Common myeloid progenitor, CD34-positive (primary cell): ENCODE measurements around the gene CYP3A5.
"Not testable (repeated sequence)": the region's sequence is repeated elsewhere in the genome, so short reads cannot be mapped to it uniquely, and the experiment has no call there.

Source experiments
- CTCF ChIA-PET: fragments of 350-600 bp; sonication (Branson Sonifier 250); formaldehyde crosslinking; loops from one replicate; lab custom pipeline; 2021; ENCODE audit warnings: antibody characterized with exemption; lab: Charles Lee
- POLR2A ChIA-PET: fragments of 350-600 bp; sonication (Branson Sonifier 250); formaldehyde crosslinking; loops from one replicate; lab custom pipeline; 2021; ENCODE audit warnings: antibody characterized with exemption; lab: Charles Lee
- DNase-seq, 3 donors: peaks; one replicate each; pipeline versions ENCODE4 v3.0.0 to v3.0.0-alpha.2; 2013
- H3K27ac ChIP-seq, 2 experiments: 1 replicate in 1 of 2; 2 replicates in 1 of 2; pipeline ENCODE4 v1.7.0; 2013; ENCODE audit warnings: inconsistent platforms in 2 of 2, low read length in 2 of 2, mild to moderate bottlenecking in 2 of 2, low read depth in 1 of 2, moderate library complexity in 1 of 2; ENCODE audit not compliant: severe bottlenecking in 2 of 2, insufficient read depth in 1 of 2, poor library complexity in 1 of 2
- H3K27me3 ChIP-seq, 5 experiments: replicated peaks in 2 of 5; 1 replicate in 3 of 5; 2 replicates in 2 of 5; pipeline versions ENCODE4 v1.6.1 to v1.7.0; 2013; ENCODE audit warnings: low read length in 4 of 5, mild to moderate bottlenecking in 2 of 5, moderate library complexity in 2 of 5, inconsistent platforms in 1 of 5; ENCODE audit not compliant: insufficient read depth in 5 of 5, control insufficient read depth in 4 of 5
- H3K36me3 ChIP-seq, 4 experiments: 1 replicate in 2 of 4; 2 replicates in 2 of 4; pipeline versions ENCODE4 v1.6.1 to v1.7.0; 2013; ENCODE audit warnings: low read length in 3 of 4, control low read depth in 1 of 4, mild to moderate bottlenecking in 1 of 4; ENCODE audit not compliant: control insufficient read depth in 4 of 4, insufficient read depth in 4 of 4
- H3K4me1 ChIP-seq, 4 experiments: 1 replicate in 3 of 4; 2 replicates in 1 of 4; pipeline versions ENCODE4 v1.6.1 to v1.7.1; 2013; ENCODE audit warnings: low read length in 3 of 4, mild to moderate bottlenecking in 3 of 4, control low read depth in 1 of 4, inconsistent platforms in 1 of 4, moderate library complexity in 1 of 4; ENCODE audit not compliant: control insufficient read depth in 4 of 4, insufficient read depth in 4 of 4; ENCODE audit errors: control extremely low read depth in 1 of 4
- H3K4me3 ChIP-seq, 7 experiments: 1 replicate in 4 of 7; 2 replicates in 3 of 7; pipeline versions ENCODE4 v1.5.1 to v1.7.0; 2013; ENCODE audit warnings: mild to moderate bottlenecking in 7 of 7, low read length in 6 of 7, moderate library complexity in 6 of 7, inconsistent platforms in 2 of 7, low read depth in 2 of 7, control low read depth in 1 of 7; ENCODE audit not compliant: insufficient read depth in 4 of 7, control insufficient read depth in 1 of 7; ENCODE audit errors: extremely low read depth in 1 of 7
- H3K9me3 ChIP-seq, 5 experiments: 1 replicate in 4 of 5; 2 replicates in 1 of 5; pipeline versions ENCODE4 v1.6.1 to v1.7.1; 2013; ENCODE audit warnings: low read length in 4 of 5, mild to moderate bottlenecking in 2 of 5, inconsistent platforms in 1 of 5, low read depth in 1 of 5, moderate library complexity in 1 of 5; ENCODE audit not compliant: control insufficient read depth in 4 of 5, insufficient read depth in 2 of 5; ENCODE audit errors: control extremely low read depth in 1 of 5
- WGBS: methylation state at CpG from one replicate; pipeline ENCODE4 v1.1.5; 2013; ENCODE audit not compliant: insufficient coverage; 5-methylcytosine and 5-hydroxymethylcytosine counted together

Gene CYP3A5

GRCh38 chr7:99709838-99710578 is 30.2 kb upstream of the CYP3A5 start:
- Histone ChIP-seq H3K9me3 (peaks cover 9 to 37% (median 17%) of the 10 kb centered on the region in 5 experiments), H3K4me3 (no peak overlapping the region), H3K36me3 (peaks cover 0 to 3% (median 0%) of the 10 kb centered on the region in 4 experiments), H3K4me1 (no peaks in the 10 kb centered on the region), H3K27me3 (no peaks in the 10 kb centered on the region), H3K27ac (no peak overlapping the region)
- 100% methylated on average over 1 of the region's 2 CpGs for WGBS
- POLR2A ChIA-PET = no interaction called here
- CTCF ChIA-PET = no interaction called here
- DNase-seq = no peak

DNA sequence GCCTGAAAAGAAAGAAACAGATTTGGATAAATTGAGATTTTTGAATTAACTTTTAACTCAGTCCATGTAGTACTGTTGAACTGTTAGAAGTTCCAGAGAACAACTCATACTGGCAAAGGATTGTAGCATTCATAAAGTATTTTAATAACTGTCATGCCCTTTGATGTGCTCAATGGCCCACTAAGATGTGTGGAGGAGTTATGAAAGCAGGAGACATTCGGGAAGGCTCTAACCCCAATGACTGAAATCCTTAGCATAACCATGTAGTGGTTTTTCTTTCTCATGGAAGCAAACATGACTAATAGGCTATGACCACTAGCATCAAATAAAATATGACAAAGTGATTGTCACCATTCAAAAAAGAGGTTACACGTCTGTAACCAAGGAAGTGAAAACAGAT is 29.5 kb upstream of the CYP3A5 start:
- DNase-seq = no peak
- WGBS = 100% methylated on average over 1 of the region's 2 CpGs
- Histone ChIP-seq H3K27me3 (no peaks in the 10 kb centered on the region), H3K36me3 (peaks cover 0 to 3% (median 0%) of the 10 kb centered on the region in 4 experiments), H3K4me3 (no peak overlapping the region), H3K4me1 (no peaks in the 10 kb centered on the region), H3K9me3 (peaks cover 7 to 36% (median 19%) of the 10 kb centered on the region in 5 experiments), H3K27ac (no peak overlapping the region)
- CTCF ChIA-PET = no interaction called here
- POLR2A ChIA-PET = no interaction called here

DNA sequence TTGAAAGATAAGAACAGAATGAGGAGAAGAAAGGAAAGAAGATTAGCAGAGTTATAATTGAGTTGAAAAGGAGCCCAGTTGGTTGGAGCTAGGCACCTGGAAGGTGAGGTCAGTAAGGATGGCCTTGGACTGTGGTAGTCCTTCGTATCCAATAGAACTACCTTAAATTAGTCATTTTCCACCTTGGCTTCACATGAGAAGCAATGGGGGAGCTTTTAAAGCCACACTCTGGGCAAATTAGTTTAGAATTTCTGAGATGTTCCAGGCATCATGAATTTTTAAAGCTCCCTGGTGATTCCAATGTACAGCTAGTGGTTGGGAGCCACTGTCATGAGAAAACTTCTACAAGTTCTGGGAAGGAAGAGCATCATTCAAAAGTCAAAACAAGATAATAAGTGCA is 27.3 kb upstream of the CYP3A5 start:
- DNase-seq = peak; percentile 16 to 35 (median 28)
- Histone ChIP-seq H3K27me3 (no peaks in the 10 kb centered on the region), H3K4me1 (no peaks in the 10 kb centered on the region), H3K36me3 (peaks cover 0 to 3% (median 0%) of the 10 kb centered on the region in 4 experiments), H3K27ac (no peak overlapping the region), H3K4me3 (no peak overlapping the region), H3K9me3 (peaks cover 7 to 42% (median 19%) of the 10 kb centered on the region in 5 experiments)
- ChIA-PET CTCF (no interaction called here), POLR2A (no interaction called here)
- WGBS = no CpG with 5 or more reads among the region's 1 CpG

DNA sequence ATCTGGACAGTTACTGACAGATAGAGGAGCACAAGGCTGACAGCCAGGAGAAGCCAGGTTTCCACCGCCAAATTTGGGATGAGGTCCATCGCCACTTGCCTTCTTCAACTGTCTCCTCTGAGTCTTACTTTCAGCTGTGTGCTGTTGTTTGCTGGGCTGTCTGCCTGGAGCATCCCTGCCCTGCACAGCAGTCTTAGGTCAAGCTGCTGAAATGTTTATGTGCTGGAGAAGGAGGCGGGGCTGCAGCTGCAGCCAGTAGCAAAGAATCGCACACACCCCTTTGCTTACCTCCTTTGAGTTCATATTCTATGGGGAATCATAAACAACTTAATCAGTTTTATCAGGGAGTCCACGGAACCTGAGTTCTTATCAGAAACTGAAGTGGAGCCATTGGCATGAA is 20.1 kb upstream of the CYP3A5 start:
- Histone ChIP-seq H3K4me3 (no peak overlapping the region), H3K4me1 (no peaks in the 10 kb centered on the region), H3K36me3 (no peaks in the 10 kb centered on the region), H3K27ac (no peak overlapping the region), H3K9me3 (peaks cover 0 to 12% (median 2%) of the 10 kb centered on the region in 5 experiments), H3K27me3 (no peaks in the 10 kb centered on the region)
- ChIA-PET CTCF (no interaction called here), POLR2A (no interaction called here)
- 100% methylated on average over 3 of the region's 5 CpGs for WGBS
- no peak for DNase-seq

DNA sequence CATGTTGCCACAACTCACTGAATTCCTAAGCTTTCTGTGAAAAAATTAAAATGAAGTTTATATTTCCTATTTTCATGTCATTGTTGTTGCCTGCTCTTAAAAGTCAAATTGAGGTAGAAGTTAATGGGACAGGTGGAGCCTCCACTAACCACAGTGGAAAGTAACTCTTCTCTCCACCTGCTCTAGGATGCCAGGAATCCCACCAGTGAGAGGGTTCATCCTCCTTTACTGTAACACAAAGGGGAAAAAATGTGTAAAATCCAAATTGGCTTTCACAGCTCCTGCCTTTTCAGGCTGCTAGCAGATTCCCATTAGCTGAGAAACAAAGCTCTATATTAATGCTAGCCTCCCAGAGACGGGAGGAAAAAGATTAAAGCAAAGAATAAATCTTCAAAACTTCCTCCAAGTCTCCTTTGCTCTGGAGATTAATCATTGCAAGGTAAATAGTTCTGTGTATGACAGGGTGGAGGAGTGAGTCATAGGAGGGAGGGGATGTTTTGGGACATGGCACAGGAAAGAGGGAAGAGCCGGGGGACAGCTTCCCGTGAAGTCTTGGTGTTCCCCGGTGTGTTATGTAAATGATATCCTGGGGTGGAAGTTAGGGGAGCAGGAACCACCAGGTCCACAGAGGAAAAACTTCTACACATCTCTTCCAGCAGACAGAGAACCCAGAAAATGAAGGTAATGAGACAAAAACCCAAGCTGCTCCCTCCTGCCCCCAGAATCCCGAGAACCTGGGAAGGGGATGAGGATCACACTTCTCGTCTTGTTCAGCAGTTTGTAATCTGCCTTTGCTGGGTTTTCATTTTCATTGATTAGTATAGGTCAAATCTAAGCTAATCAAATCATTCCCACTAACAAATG is 19.3 kb upstream of the CYP3A5 start:
- DNase-seq, CTCF ChIA-PET, H3K27ac ChIP-seq, H3K9me3 ChIP-seq, H3K4me1 ChIP-seq, POLR2A ChIA-PET, H3K27me3 ChIP-seq, H3K4me3 ChIP-seq, H3K36me3 ChIP-seq: not testable (repeated sequence)
- 83% methylated on average over 1 of the region's 6 CpGs for WGBS

DNA sequence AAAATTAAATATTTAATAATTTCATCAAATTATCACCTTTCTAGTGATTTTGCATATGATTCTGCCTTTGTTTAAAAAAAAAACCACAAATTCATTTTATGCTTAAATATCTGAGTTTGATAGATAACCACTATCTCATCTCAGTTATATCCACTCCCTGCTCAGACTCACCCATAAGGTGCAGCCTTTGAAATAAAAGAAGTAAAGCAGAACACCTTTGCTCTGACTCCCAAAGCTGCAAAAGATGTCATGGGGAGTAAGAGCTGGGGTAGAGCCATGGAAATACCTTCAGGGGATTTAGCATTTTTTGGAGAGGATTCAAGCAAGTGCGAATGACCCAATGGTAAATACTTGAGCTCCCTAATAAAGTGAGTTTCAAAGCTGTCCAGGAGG is 15.1 kb upstream of the CYP3A5 start:
- Histone ChIP-seq H3K4me3 (no peak overlapping the region), H3K27ac (no peak overlapping the region), H3K27me3 (no peaks in the 10 kb centered on the region), H3K36me3 (no peaks in the 10 kb centered on the region), H3K4me1 (no peaks in the 10 kb centered on the region), H3K9me3 (peaks cover 0 to 2% (median 0%) of the 10 kb centered on the region in 5 experiments)
- CTCF ChIA-PET = interaction anchor here (1.5 kb wide), 1 partner anchor 13 kb away, joined by 3 read pairs; no protein-coding TSS in a partner anchor
- DNase-seq = no peak
- POLR2A ChIA-PET = no interaction called here
- WGBS = no CpG with 5 or more reads among the region's 1 CpG
